Spinal cord (tissue), 10 donors: ENCODE results near the gene FOXL2NB. TPM values are rescaled to one million over a fixed set of nuclear protein-coding genes. Genes with fewer than 3 reads are reported as not detected.

Source experiments
- DNase-seq, 6 donors: peaks; one replicate each; pipeline versions ENCODE4 v3.0.0 to v3.0.0-alpha.2; 2013 to 2015; ENCODE audit warnings: low spot score in 6 of 6, low read depth in 4 of 6
- H3K27ac ChIP-seq: one replicate; pipeline ENCODE4 v1.5.1; 2013; ENCODE audit warnings: low read depth, low read length, control low read depth
- H3K27me3 ChIP-seq: one replicate; pipeline ENCODE4 v1.6.1; 2013; ENCODE audit warnings: low read length; ENCODE audit not compliant: control insufficient read depth, insufficient read depth
- H3K36me3 ChIP-seq: one replicate; pipeline ENCODE4 v1.6.1; 2013; ENCODE audit warnings: low read length; ENCODE audit not compliant: control insufficient read depth, insufficient read depth
- H3K4me1 ChIP-seq: one replicate; pipeline ENCODE4 v1.6.1; 2013; ENCODE audit warnings: low read length; ENCODE audit not compliant: control insufficient read depth, insufficient read depth
- H3K4me3 ChIP-seq: one replicate; pipeline ENCODE4 v1.5.1; 2013; ENCODE audit warnings: low read depth, low read length, control low read depth
- H3K9me3 ChIP-seq: one replicate; pipeline ENCODE4 v1.6.1; 2013; ENCODE audit warnings: low read length; ENCODE audit not compliant: control insufficient read depth, insufficient read depth
- WGBS: methylation state at CpG from one replicate; pipeline ENCODE4 v1.1.5; 2013; ENCODE audit warnings: missing lambda C conversion rate; ENCODE audit not compliant: insufficient coverage; 5-methylcytosine and 5-hydroxymethylcytosine counted together
- polyA plus RNA-seq, 2 donors: library from polyadenylated mRNA; unstranded; fragments of 120-200 nt; gene quantifications; one replicate each; pipeline ENCODE4 v1.2.1, GENCODE V29; 2013; ENCODE audit not compliant: insufficient read length in 2 of 2
- total RNA-seq, 2 donors: library from RNA; depleted of rRNA in 1 of 2; stranded (reverse); fragments of 120-200 nt in 1 of 2; fragments of >200 nt in 1 of 2; gene quantifications; one replicate each; pipeline versions ENCODE4 v1.2.3 to v1.2.4, GENCODE V29; 2013 to 2014
- donor health status: healthy.

Gene FOXL2NB
- total and polyA plus RNA-seq, 4 donors: 0.59 to 5.2 (median 1.4) TPM

DNA sequence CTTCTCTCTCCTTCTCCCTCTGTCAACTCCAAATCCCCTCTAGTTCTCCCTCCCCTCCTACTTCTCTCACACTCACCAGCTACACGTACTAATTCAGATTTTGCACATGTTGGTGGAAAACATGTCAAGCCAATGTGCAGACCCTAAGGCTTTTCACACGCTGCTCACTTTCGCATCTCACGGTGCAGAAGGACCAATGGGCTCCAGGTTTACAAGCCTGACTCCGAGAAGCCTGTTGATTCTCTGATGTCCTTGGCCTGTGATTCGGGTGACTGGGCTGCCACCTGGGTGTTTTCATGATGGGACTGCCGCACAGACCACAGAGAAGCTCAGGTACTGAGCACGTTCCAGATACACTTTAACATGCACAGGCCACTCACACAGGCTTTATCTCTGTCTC lies 3.7 kb downstream of the FOXL2NB start:
- no peak overlapping the region for H3K27ac ChIP-seq
- WGBS: 65% methylated on average over 8 of the region's 8 CpGs
- no peak overlapping the region for H3K4me3 ChIP-seq

GRCh38 chr3:138960417-138960852 lies 13.4 kb downstream of the FOXL2NB start:
- Histone ChIP-seq H3K9me3 (peaks cover 3% of the 10 kb centered on the region), H3K36me3 (no peaks in the 10 kb centered on the region), H3K27ac (no peak overlapping the region), H3K27me3 (peaks cover 40% of the 10 kb centered on the region), H3K4me3 (peak overlapping the region; percentile 16), H3K4me1 (peaks cover 9% of the 10 kb centered on the region)
- no peak for DNase-seq
- WGBS: 5% methylated on average over 36 of the region's 36 CpGs

More for the DNA sequence above, 3.7 kb downstream of the FOXL2NB start:
- peaks cover 34% of the 10 kb centered on the region for H3K4me1 ChIP-seq
- no peaks in the 10 kb centered on the region for H3K9me3 ChIP-seq
- H3K27me3 ChIP-seq: peaks cover 76% of the 10 kb centered on the region
- H3K36me3 ChIP-seq: no peaks in the 10 kb centered on the region
- no peak for DNase-seq

DNA sequence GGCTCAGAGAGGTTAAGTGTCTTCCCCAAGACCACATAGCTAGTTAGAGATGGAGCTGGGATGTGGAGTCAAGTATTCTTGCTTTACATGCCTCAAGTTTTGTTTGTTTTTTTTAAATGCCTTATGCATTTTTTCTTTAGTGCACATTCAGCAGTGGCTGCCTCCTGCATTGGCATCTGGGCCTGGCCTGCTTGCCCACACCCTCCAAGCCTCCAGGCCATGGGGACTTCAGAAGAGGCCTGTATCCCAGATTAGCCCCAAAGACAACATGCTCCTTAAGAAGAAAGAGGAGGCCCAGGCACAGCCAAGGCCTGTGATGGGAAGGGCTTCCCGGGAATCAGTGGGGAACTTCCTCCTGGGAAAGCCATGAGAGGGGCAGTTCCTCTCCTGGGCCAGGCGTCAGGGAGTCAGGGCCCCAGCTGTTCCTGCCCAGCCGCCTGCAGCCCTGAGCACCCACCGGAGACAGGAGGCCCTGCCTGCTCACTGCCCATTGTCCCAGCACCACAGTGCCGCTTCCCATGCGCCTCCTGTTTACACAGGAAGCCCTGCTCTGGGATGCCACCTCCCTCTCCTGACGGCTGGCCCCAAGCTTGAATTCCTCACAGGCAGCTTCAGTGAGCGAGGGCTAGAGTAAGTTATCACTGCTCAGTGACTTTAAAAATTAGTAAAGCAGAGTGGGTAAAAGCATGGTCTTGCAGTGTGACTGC lies 16.0 kb downstream of the FOXL2NB start:
- H3K27me3 ChIP-seq: peaks cover 34% of the 10 kb centered on the region
- H3K9me3 ChIP-seq: peaks cover 3% of the 10 kb centered on the region
- no peak for DNase-seq
- H3K27ac ChIP-seq: no peak overlapping the region
- H3K4me3 ChIP-seq: no peak overlapping the region
- H3K36me3 ChIP-seq: no peaks in the 10 kb centered on the region
- peaks cover 9% of the 10 kb centered on the region for H3K4me1 ChIP-seq
- 73% methylated on average over 7 of the region's 8 CpGs for WGBS

DNA sequence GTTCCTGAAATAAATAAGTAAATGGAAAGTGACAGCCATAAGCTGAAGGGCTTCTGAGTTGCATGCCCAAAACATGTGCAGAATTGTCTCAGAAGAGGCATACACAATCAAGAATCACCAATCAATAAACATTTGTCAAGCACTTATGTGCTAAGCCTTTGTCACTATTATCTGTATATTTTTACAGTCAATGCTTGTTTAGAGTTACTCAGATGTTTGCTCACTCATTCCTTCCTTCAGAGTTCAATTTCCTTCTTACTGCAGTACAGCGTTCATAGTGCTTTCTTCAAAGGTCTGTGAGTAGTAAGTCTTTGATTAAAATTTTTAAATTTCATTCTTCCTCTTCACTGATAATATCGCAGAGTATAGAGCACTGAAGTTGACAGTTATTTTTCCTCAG lies 17.2 kb downstream of the FOXL2NB start:
- WGBS: 100% methylated on average over 1 of the region's 2 CpGs
- H3K4me1 ChIP-seq: peaks cover 9% of the 10 kb centered on the region
- H3K27ac ChIP-seq: no peak overlapping the region
- peaks cover 3% of the 10 kb centered on the region for H3K9me3 ChIP-seq
- no peak for DNase-seq
- H3K27me3 ChIP-seq: peaks cover 33% of the 10 kb centered on the region
- H3K4me3 ChIP-seq: no peak overlapping the region
- no peaks in the 10 kb centered on the region for H3K36me3 ChIP-seq

GRCh38 chr3:138964923-138965322 lies 17.9 kb downstream of the FOXL2NB start:
- DNase-seq: no peak
- no peaks in the 10 kb centered on the region for H3K36me3 ChIP-seq
- no peak overlapping the region for H3K4me3 ChIP-seq
- H3K27me3 ChIP-seq: peaks cover 29% of the 10 kb centered on the region
- no peak overlapping the region for H3K27ac ChIP-seq
- peaks cover 3% of the 10 kb centered on the region for H3K9me3 ChIP-seq
- H3K4me1 ChIP-seq: peaks cover 9% of the 10 kb centered on the region

DNA sequence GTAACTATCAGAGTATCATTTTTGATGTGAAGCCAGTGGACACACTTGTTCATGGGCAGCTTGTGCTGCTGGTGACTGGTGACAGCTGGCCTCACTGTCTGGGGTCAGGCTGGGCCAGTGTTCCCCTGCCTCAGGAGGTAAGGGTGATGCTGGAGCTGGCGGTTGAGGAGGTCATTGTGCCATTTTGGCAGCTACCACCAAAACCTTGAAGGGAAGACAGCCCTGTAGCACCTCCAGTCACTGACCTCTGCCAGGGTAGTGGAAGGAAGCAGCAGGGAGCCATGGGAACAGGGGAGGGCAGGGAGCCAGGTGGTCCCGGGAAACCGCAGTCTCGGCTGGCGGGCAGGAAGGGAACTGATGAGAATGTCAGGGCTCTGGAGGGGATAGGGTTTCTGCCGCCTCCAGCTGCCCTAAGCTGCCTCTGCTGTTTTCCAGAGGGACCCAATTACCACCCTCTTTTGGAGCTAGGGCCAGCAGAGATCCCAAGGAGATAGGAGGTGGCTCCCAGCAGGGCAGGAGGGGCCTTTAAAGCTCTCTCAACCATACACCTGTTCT lies 24.8 kb downstream of the FOXL2NB start:
- DNase-seq: no peak
- H3K4me1 ChIP-seq: no peaks in the 10 kb centered on the region
- 89% methylated on average over 1 of the region's 6 CpGs for WGBS
- H3K36me3 ChIP-seq: no peaks in the 10 kb centered on the region
- H3K27me3 ChIP-seq: peaks cover 5% of the 10 kb centered on the region
- H3K9me3 ChIP-seq: no peaks in the 10 kb centered on the region
- no peak overlapping the region for H3K4me3 ChIP-seq
- no peak overlapping the region for H3K27ac ChIP-seq

- Histone ChIP-seq H3K27ac (no peak overlapping the region), H3K27me3 (peaks cover 5% of the 10 kb centered on the region), H3K4me3 (no peak overlapping the region), H3K9me3 (no peaks in the 10 kb centered on the region), H3K36me3 (no peaks in the 10 kb centered on the region), H3K4me1 (no peaks in the 10 kb centered on the region)
- WGBS: 94% methylated on average over 5 of the region's 5 CpGs
- no peak for DNase-seq
These were observed 25.9 kb downstream of the FOXL2NB start for GRCh38 chr3:138972941-138973340.

DNA sequence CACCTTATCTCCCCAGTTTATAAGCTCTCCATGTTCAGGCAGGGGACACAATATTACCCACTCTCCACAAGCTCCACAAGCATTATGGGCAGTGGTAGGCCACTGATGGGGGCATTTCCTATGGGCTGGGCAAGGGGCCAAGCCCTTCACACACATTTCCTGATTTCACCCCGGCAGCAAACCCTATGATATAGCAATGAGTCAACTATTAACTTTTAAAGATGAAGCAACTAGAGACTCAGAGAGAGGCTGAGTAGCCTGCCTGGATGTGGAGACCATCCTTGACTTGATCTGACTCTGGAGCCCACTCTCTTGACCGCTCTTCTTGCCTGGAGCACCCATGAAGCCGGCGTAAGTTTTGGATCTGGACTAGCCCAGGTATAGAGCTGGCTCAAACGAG lies 27.4 kb downstream of the FOXL2NB start:
- Histone ChIP-seq H3K9me3 (no peaks in the 10 kb centered on the region), H3K4me1 (peaks cover 2% of the 10 kb centered on the region), H3K36me3 (no peaks in the 10 kb centered on the region), H3K4me3 (no peak overlapping the region), H3K27me3 (peaks cover 2% of the 10 kb centered on the region), H3K27ac (no peak overlapping the region)
- no peak for DNase-seq
- 93% methylated on average over 4 of the region's 5 CpGs for WGBS

- Histone ChIP-seq H3K4me1 (peaks cover 7% of the 10 kb centered on the region), H3K27me3 (peaks cover 2% of the 10 kb centered on the region), H3K36me3 (no peaks in the 10 kb centered on the region), H3K9me3 (no peaks in the 10 kb centered on the region), H3K27ac (no peak overlapping the region), H3K4me3 (no peak overlapping the region)
- DNase-seq: no peak
- 88% methylated on average over 5 of the region's 8 CpGs for WGBS
These were observed 28.3 kb downstream of the FOXL2NB start for GRCh38 chr3:138975351-138975750.

DNA sequence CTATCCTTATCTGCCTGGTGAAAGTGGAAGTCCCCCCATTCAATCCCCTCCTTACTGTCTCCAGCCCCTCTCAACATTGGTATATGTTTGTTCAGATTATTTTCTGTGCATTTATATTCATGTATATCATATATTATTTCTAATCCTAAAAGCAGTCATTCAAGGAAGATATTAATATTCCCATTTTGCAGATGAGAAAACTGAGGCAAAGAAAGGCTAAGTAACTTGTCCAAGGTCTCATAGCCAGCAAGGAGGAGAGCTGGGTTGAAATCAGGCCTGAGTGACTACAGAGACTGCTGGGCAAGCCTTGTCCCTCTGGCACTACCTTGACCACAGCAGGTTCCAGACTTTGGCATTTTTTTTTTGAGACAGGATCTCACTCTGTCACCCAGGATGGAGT lies 29.0 kb downstream of the FOXL2NB start:
- DNase-seq: no peak
- no peak overlapping the region for H3K4me3 ChIP-seq
- peaks cover 1% of the 10 kb centered on the region for H3K27me3 ChIP-seq
- H3K4me1 ChIP-seq: peaks cover 7% of the 10 kb centered on the region
- H3K9me3 ChIP-seq: no peaks in the 10 kb centered on the region
- H3K27ac ChIP-seq: no peak overlapping the region
- no peaks in the 10 kb centered on the region for H3K36me3 ChIP-seq
